HG02642 (cell line): ENCODE data around the gene TERF2IP.

Experiments used
- ATAC-seq: cut with Tn5 transposase; IDR thresholded peaks from one replicate; pipeline ENCODE4 v1.9.1; 2021; ENCODE audit warnings: mild to moderate bottlenecking; ENCODE audit not compliant: unreplicated experiment, poor library complexity

TERF2IP gene, protein sequence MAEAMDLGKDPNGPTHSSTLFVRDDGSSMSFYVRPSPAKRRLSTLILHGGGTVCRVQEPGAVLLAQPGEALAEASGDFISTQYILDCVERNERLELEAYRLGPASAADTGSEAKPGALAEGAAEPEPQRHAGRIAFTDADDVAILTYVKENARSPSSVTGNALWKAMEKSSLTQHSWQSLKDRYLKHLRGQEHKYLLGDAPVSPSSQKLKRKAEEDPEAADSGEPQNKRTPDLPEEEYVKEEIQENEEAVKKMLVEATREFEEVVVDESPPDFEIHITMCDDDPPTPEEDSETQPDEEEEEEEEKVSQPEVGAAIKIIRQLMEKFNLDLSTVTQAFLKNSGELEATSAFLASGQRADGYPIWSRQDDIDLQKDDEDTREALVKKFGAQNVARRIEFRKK

DNA sequence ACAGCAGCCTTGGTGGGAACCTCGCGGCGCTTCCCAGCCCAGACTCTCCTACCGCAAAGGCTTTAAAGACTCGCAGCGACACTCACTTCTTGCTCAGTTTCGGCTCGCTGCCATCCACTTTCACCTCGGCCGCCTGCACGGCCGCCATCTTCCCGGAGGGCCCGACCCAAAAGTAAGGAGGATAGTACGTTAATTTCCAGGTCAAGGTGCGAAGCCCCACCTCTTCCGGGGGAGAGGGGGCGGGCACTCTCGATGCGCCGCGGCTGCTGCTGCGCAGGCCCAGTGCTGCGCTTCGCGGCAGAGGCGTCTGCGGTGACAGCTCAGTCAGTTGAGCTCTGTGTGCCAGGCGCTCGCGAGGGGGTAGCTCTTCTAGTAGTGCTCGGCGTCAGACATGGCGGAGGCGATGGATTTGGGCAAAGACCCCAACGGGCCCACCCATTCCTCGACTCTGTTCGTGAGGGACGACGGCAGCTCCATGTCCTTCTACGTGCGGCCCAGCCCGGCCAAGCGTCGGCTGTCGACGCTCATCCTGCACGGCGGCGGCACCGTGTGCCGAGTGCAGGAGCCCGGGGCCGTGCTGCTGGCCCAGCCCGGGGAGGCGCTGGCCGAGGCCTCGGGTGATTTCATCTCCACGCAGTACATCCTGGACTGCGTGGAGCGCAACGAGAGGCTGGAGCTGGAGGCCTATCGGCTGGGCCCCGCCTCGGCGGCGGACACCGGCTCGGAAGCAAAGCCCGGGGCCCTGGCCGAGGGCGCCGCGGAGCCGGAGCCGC lies at the start of gene TERF2IP, which contains the start of gene KARS1:
TSS of gene TERF2IP (plus strand) at position 282 of the 773 bp plus-strand sequence. CDS start at position 392, 110 bp downstream.
TSS of gene KARS1 (minus strand) at position 174 of the 773 bp plus-strand sequence. CDS start at position 148, 26 bp downstream.
- ATAC-seq: peak; percentile 88

DNA sequence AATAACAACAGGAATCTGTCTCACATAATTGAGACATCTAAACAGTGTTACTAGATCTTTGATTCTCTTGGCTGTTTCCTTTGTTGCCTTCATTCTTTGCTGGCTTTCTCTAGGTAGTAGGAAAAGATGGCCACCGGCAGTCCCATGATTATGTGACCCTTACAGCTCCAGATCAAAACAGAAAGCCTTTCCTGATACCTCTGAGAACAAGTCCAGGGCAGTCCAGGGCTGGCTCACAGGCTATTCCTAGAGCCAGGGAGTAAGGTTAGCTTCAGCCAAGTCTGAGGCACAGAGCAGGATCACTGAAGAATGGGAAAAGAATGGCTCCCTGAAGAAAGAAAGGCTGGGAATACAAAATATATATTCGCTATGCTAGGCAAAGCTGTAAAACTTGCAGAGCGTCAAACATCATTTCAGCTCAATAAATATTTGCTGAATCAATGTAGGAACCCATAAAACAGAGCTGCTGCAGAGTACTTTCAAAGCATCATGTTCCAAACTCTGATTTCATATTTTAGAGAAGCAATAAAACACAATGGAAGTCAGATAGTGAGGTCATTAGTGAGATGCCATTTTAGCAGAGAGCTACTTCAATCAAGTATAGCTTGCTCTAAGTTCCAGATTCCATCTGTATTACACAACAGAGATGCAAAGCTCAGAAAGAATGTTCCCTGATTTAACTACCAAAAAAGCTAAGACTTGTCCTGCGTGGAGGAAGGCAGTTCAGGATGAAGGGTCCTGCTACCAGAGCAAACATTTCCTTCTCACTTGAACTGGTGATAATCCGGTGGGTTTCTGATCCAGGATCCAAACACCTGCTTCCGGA lies 47.9 kb upstream of the TERF2IP start:
- ATAC-seq: no peak

DNA sequence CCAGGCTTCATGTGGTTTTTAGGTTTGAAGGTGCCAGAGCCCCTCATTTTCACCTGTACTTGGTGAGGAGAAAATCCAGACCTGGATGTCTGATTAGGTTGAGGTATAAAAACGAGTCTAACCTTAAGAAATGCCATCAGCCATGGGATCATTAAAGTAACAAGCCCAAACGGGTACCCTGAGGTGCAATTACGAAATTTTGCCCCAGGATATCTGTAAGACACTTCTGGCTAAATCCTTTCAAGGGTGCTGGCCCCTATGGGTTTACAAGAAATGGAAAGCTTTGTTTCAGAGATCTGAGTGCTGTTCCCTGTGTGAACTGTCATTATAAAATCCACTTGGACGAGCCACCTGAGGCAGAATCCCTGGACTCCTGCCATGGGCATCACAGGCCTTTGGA lies 44.3 kb upstream of the TERF2IP start:
- no peak for ATAC-seq

DNA sequence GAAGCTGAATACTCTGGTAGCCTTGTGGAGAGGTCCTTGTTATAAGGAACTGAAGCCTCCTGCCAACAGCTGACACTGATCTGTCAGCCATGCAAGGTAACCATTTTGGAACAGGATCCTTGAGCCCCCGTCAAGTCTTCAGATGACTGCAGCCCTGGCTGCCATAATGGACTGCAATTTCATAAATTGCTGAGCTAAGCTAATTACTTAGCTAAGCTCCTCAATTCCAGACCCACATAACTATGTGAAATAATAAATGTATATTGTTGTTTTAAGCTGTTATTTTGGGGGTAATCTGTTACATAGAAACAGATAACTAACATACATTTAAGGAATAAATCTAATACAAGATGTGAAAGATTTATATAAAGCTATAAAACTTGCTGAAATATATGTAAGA lies 41.1 kb upstream of the TERF2IP start:
- no peak for ATAC-seq

DNA sequence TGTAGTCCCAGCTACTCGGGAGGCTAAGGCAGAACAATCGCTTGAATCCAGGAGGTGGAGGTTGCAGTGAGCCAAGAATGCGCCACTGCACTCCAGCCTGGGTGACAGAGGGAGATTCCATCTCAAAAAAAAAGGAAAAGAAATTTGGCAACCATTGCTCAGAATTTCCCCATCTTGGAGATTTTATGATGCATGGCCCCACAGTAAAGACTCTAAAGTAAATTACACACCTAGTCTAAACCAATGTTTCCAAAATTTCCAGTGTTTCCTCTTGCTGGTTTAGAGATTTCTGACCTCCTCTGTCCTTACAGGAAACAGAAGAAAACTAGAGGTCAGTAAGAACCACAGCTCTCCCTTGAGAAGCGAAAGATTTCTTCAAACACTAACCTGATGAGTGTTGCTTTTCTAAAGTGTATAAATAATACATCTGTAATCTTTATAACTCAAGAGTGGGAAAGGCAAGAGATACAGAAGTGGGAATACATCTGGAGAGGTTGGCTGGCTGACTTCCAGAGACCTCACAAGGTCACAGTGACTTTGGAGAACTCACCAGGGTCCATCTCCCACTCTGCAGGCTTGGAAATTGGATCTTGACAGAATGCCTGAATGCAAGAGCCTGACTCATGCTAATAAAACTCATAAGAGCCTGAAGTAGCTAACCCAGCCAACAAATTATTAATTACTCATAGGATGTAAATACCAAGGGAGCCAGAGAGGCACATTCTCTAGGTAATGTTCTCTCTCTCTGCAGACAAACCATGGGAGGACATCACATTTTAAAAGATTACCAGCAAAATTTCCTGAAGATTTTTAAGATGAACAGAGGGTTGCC lies 33.3 kb upstream of the TERF2IP start:
- ATAC-seq: no peak

DNA sequence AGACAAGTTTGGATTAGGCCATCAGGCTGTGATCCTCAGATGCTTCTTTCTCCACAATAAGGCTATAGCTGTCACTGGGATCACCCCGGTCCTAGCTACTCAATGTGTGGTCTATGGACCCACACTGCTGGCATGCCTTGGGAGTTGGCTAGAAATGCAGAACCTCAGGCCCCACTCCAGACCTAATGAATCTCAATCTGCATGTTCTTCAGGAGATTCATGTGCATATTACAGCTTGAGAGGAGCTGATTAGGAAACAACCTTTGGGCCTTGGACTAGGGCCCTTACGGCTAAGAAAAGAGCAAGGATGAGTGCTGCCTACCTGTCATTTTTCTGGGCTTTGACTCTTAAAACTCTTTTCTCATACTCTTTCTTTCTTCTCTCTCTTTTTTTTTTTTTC lies 32.0 kb upstream of the TERF2IP start:
- ATAC-seq: no peak

DNA sequence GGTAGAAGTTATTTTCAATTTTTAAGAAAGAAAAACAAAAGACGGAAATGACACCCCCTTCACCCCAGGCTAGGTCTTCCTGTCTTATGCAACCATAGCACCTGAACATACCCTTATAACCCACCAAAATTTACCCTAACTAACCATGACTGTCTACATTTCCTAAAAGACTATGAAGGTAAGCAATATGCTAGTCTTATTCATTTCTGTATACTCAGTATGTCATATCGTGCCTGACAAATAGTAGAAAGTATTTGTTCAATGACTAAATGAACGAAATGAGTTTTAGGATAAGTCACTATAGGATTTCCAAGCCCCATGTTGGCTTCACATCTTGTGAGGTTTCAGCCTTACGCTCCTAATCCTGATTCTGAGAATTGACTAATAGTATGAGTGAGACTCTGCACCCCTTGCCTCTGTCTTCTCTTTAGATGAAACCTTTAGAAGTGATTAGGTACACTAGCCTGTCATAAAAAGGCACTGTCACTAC lies 31.0 kb upstream of the TERF2IP start:
- ATAC-seq: no peak

DNA sequence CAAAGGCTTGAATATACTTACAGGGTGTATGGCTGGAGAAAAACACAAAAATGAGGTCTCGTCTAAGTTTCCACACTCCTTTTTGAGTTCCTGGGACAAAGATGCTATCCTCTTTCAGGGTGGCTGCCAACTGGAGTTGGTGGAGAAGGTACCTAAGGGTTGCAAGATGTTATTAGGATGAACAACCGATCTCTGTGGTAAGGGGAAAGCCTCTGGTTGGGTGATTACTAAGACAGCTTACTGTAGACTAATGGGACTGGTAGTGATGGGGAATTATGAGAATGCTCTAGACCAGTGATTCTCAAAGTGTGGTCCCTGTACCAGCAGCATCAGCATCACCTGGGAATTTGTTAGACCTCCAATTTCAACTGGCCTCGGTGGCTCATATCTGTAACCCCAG lies 30.5 kb upstream of the TERF2IP start:
- ATAC-seq: no peak

DNA sequence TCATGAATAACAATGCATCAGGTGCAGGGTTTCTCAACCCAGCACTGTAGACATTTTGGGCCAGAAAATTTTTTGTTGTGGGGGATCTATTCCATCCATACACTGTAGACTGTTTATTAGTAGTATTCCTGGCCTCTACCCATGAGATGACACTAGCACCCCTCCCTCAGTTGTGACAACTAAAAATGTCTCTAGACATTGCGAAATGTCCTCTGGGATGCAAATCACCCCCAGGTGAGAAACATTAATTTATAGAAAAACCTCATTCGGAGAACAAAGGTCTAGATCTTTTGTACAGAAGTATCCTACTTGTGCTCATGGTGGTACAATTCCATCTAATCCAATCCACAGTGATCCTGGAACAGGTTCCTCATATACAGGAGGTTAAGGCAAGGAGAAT lies 28.8 kb upstream of the TERF2IP start:
- ATAC-seq: no peak

DNA sequence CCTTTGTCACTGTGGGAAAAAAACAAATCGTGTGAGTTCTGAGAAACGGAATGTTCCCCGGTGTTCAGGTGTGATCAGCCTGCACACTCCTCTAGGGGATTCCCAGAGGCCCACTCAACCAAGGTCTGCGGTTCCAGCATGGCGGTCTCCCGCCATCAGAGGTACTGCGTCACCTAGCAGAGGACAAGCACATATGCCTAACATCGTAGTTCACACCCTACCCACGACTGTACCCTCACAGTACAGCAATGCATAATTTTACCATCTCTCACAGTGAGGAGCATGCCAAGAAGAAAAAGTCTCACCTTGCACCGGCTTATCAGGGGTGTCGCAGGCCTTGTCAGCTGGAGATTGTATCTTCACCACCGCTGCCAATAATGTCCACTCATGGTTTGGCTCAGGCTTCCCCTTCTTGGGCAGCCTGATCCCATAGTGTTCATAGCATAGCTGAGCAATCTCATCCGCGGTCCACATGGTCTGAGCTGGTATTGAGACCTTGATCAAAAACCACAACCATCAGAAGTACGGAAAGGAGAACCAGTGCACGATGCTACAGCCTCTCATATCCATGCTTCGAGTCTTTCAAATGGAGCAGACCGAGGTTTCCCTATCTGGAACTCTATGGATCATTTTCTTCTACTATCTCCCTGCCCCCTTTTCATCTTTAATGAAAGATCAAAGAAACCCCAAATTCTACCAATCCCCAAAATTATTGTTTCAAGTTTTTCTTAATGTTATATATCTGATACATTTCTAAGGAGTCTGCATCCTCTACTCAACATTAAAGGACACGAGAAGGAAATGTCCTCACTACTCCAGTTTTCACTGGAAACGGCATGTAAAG lies 27.0 kb upstream of the TERF2IP start:
- ATAC-seq: no peak

DNA sequence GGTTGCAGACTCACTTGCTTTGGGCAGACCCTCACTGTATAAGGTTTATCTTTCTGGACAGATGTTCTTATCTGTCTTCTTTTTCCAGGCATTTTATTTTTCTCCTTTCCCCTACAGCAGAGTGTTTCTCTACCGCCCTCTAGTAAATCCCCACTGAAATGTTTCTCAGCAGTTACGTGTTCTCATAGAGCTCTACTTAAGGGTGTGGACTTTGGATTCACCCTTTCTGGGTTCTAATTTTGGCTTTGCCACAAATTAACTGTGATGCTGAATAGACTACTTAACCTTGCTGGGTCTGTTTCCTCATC lies 26.4 kb upstream of the TERF2IP start:
- no peak for ATAC-seq

DNA sequence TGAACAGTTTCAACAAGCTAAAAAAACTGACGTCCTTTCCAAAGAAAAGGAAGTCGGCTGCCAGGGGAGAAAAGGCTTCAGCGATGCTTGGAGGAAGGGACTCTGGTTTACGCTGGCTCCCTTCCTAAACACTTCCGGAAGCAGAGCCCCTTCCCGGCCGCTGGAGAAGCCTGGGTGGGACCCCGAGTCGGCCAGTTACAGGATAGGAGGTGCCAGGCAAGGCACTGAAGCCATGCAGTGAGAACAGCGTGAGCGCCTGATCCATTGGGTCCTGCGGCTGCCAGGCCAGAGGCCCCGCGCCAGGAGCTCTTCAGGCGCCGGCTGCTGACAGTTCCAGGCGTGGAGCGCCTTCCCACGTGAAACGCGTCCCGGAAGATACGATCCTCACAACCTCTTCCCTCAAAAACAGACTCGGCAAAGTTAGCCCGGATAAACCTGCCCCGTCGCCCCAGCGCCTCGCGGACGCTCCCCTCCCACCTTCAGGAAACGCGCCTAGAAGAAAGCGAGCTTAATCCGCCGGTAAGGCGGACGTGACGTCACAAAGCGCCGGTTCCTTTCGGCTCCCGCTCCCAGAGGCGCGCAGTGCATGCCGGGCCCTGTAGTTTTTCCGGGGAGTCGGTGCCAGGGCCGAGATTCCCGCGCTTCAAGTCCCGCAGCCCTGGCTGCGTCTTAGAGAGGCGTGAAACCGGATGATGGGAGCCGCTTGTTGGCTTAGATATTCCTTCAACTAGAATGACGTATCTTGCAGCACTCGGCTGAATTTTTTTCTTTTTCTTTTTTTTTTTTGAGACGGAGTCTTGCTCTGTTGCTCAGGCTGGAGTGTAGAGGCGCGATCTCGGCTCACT lies 24.6 kb upstream of the TERF2IP start, which contains the start of gene ADAT1:
TSS of gene ADAT1 (minus strand) at position 521 of the 845 bp plus-strand sequence. CDS start 2,482 bp downstream, outside the sequence.
- ATAC-seq: peak; percentile 96

DNA sequence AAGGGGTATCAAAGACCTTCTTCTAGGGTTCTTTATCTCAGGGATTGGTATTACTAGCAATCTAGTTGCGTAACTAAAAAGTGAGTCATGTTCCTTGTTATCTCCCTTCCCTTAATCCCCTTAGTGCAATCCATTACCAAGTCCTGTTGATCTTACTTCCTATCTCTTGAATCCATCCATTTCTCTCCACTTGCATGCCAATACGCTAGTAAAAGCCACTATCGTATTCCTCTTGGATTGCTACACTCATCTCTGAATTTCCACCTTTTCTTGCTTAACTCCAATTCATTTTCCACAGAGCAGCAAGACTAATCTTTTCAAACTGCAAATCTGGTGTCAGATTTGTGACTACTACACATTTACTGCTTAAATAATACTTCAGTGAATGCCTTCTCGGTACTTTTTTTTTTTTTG lies 22.6 kb upstream of the TERF2IP start:
- ATAC-seq: no peak

DNA sequence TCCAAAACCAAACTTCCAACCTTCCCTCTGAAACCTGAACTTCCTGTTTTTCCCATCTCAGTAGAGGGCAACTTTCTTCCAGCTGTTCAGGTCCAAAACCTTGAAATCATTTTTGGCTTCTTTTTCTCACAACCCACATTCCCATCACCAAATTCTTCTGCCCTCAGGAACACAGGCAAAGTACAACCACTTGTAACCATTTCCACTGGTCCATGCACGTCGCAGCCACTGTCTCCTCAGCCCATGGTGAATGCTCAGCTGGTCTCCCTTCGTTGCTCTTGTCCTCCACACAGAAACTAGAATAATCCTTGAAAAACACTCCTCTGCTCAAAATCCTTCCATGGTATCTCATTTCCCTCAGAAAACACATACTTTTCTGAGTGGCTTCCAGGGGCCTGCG lies 20.8 kb upstream of the TERF2IP start:
- no peak for ATAC-seq

DNA sequence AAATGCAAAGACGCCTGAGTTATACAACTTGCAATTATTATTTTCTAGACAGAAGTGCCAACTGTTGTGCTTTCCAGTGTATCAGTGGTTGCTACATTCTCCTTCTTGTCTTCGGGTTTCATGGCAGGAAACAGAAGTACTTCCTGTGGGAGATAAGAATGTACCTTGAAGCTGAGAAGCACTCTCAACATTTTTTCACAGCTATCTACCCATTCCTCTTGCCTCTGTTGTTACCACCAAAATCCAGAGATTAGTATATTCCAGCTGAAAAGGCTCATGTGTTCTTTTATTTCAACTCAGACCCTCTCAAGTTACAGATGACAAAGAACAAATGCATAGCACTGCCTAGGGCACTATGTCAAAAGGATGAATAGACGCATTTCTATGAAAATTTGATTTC lies 19.7 kb upstream of the TERF2IP start:
- ATAC-seq: no peak

DNA sequence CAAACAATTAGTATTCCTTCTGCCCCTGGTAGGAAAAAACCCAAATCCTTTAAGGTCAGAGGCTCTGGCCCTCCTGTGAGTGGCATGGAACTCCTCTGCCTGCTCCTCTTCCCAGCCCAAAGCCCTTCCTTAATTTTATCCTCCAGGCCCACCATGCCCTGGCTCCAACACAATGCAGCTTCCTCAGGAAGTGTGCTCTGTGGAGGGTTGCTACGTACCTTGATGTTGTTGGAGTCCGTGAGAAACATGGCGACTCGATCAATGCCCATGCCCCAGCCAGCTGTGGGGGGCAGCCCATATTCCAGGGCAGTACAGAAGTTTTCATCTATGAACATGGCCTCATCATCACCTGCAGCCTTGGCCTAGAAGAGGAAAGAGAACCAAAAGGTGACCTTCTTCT lies 19.2 kb upstream of the TERF2IP start:
- no peak for ATAC-seq

DNA sequence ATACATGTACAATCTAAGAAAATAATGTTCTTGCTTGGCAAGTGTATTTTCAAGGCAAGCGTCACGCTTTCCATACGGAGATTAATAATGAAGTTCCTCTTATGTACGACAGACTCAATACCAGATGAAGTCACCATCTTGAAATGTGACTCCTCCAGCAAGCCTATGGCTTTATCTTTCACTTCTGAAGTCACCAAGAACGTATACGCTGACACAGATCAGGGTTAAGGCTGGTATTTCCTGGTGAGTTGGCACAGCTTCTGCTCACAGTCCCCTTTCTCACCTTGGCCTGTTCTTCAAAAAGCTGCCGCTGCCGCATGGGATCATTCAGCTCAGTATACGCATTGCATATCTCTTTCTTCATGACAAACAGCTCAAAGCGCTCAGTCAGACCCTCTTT lies 18.4 kb upstream of the TERF2IP start:
- ATAC-seq: no peak

DNA sequence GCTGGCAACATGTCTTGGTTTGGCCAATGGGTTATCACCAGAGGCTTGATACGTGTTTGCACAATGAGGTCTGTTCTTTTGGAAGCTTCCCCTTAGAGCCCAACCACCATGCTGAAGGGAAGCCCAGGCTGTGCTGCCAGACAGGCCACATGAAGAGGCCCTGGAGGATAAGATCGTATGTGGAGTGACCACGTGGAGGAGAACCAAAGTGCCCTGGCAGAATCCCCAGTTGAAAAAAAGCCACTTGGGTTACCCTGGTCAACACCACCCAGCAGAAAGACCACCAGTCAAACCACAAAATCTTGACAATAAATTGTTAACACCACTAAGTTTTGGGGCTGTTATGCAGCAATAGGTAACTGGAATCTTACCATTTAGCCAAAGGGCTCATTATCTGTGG lies 17.5 kb upstream of the TERF2IP start:
- ATAC-seq: no peak
